IPS-20b (cell line): ENCODE results near the gene VWA1.

Experiments used
- H3K27ac ChIP-seq: one replicate; pipeline ENCODE4 v1.5.1; 2013; ENCODE audit warnings: low read length
- H3K27me3 ChIP-seq: 2 replicates; pipeline ENCODE4 v1.6.1; 2013; ENCODE audit warnings: mild to moderate bottlenecking, low read length, inconsistent platforms; ENCODE audit not compliant: insufficient read depth
- H3K36me3 ChIP-seq: 2 replicates; pipeline ENCODE4 v1.6.1; 2013; ENCODE audit warnings: low read depth, mild to moderate bottlenecking, inconsistent platforms, low read length, moderate library complexity; ENCODE audit not compliant: insufficient read depth
- H3K4me1 ChIP-seq: 2 replicates; pipeline ENCODE4 v1.6.1; 2013; ENCODE audit warnings: mild to moderate bottlenecking, control low read depth, inconsistent platforms, low read length, moderate library complexity; ENCODE audit not compliant: insufficient read depth
- H3K4me3 ChIP-seq: 2 replicates; pipeline ENCODE4 v1.5.1; 2013; ENCODE audit warnings: mild to moderate bottlenecking, low read length, inconsistent platforms
- H3K9ac ChIP-seq: 2 replicates; pipeline ENCODE4 v1.6.1; 2013; ENCODE audit warnings: low read depth, mild to moderate bottlenecking, inconsistent platforms, low read length, moderate library complexity
- H3K9me3 ChIP-seq: 2 replicates; pipeline ENCODE4 v1.6.1; 2013; ENCODE audit warnings: mild to moderate bottlenecking, low read depth, low read length, inconsistent platforms; ENCODE audit not compliant: insufficient read depth

VWA1 gene, protein sequence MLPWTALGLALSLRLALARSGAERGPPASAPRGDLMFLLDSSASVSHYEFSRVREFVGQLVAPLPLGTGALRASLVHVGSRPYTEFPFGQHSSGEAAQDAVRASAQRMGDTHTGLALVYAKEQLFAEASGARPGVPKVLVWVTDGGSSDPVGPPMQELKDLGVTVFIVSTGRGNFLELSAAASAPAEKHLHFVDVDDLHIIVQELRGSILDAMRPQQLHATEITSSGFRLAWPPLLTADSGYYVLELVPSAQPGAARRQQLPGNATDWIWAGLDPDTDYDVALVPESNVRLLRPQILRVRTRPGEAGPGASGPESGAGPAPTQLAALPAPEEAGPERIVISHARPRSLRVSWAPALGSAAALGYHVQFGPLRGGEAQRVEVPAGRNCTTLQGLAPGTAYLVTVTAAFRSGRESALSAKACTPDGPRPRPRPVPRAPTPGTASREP

DNA sequence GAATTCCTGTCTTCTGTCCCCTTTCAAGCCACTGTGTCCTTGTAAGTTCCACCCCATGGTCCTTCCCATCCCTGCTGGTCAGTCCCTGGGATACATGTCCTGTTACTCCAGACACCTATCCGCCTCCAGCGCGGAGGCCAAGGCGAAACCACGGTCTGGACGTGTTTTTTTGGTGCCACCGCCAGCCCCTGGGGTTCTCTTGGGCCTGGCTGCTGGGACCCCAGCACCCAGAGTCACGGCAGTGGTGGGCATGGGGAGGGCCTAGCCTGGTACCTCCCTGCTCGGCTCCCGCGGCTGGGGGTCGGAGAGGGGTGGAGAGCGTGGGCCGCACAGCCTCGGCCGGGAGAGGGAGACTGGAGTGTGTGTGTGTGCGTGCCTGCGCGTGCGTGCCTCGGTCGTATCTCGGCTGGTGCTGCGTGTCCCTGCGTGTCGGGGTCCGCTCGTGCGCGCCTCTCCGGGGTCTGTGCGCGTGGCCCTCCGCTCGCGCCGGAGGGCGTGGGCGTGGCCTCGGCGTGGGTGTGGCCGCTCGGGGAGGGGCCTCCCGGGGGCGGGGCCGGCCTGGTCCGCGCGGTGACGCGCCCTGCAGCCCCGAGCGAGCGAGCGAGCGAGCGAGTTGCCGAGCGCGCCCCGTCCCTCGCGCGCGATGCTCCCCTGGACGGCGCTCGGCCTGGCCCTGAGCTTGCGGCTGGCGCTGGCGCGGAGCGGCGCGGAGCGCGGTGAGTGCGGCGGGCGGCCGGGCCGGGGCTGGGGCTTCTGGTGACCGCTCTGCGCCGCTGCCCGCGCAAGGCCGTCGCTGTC, at the start of gene VWA1:
TSS of gene VWA1 (plus strand) at position 585 of the 798 bp plus-strand sequence. CDS start at position 644, 59 bp downstream.
- H3K4me1 ChIP-seq = peaks cover 23% of the 10 kb centered on the region
- H3K36me3 ChIP-seq = no peaks in the 10 kb centered on the region
- H3K4me3 ChIP-seq = peak within 1 kb of the TSS; percentile 71
- peaks cover 18% of the 10 kb centered on the region for H3K27me3 ChIP-seq
- H3K9me3 ChIP-seq = no peaks in the 10 kb centered on the region
- peak within 1 kb of the TSS; percentile 85 for H3K9ac ChIP-seq
- H3K27ac ChIP-seq = peak within 1 kb of the TSS; percentile 61

DNA sequence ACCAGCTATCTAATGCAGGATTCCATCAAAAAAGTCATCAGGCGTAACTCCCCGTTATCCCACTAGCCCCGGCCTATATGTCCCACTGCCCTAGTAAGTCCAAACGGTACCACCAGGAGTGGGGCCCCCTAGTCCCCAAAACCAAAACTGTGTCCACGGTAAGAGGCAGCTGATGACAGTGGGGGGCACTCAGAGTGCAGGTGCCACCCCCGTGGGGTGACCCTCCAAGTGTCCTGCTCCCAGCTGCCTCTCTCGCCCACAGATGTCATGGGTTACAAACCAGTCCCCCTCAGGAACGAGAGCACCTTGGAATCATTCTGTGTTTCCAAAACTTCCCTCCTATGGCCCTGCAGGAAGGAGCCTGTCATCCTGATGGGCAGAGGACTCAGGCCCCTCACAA, 49.6 kb upstream of the VWA1 start:
- H3K9me3 ChIP-seq = no peaks in the 10 kb centered on the region
- H3K4me1 ChIP-seq = no peaks in the 10 kb centered on the region
- no peak overlapping the region for H3K27ac ChIP-seq
- H3K9ac ChIP-seq = no peak overlapping the region
- H3K4me3 ChIP-seq = no peak overlapping the region
- peaks cover 59% of the 10 kb centered on the region for H3K36me3 ChIP-seq
- no peaks in the 10 kb centered on the region for H3K27me3 ChIP-seq

DNA sequence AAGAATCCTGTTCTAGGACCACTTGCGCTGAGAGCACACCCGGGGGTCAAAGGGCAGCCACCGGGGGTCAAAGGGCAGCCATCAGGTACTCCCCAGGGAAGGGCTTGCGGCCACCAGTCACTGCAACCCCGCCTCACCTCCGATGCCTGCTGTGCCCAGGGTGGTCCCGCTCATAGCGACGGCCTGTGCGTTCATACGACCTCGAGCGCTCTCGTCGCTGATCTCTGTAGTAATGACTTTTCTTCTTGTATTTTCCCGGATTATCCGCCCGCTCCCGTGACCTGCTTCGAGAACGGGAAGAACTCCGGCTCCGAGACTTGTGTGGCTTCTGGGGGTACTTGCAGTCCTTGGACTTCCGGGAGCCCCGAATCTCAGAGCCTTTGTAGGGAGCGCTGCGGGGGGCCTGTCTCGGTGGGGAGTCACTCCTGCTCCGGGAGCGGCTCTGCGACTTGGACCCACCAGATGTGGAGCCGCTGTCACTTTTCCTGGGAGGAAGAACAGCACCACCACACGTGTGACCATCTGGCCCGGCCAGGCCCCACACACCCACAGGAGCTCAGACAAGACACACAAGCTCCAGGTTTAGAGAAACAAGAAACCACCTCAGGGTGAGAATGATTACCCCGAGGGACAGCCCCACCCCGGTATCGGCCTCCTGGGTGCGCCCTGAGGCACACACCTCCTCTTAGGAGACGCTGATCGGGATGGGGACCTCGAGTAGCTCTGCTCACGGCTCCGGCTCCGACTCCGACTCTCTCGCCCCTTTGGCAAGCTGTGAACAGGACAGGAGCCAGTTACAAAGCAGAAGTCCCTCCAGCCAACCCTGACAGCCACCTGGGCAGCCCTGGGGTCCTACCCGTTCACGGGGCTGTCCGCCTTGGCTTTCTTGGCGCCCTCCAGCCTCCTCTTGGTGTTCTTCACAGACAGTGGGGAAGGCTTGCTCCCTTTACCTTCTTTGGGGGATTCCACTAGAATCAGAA, 48.1 kb upstream of the VWA1 start:
- Histone ChIP-seq H3K9me3 (no peaks in the 10 kb centered on the region), H3K36me3 (peaks cover 74% of the 10 kb centered on the region), H3K4me3 (no peak overlapping the region), H3K27me3 (no peaks in the 10 kb centered on the region), H3K9ac (no peak overlapping the region), H3K4me1 (no peaks in the 10 kb centered on the region), H3K27ac (no peak overlapping the region)

DNA sequence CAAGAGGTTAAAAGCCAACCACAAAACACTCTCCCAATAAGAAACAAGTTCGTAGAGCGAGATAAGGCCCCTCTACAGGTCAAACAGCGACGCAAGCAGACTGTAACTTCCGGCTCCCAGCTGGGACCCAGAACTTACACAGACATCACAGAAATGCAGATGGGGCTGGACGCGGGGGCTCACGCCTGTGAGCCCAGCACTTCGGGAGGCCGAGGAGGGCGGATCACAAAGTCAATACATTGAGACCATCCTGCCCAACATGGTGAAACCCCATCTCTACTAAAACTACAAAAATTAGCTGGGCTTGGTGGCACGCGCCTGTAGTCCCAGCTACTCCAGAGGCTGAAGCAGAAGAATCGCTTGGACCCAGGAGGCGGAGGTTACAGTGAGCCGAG, 47.4 kb upstream of the VWA1 start:
- no peaks in the 10 kb centered on the region for H3K4me1 ChIP-seq
- no peak overlapping the region for H3K9ac ChIP-seq
- no peak overlapping the region for H3K4me3 ChIP-seq
- H3K36me3 ChIP-seq = peaks cover 81% of the 10 kb centered on the region
- no peaks in the 10 kb centered on the region for H3K27me3 ChIP-seq
- H3K27ac ChIP-seq = no peak overlapping the region
- no peaks in the 10 kb centered on the region for H3K9me3 ChIP-seq

DNA sequence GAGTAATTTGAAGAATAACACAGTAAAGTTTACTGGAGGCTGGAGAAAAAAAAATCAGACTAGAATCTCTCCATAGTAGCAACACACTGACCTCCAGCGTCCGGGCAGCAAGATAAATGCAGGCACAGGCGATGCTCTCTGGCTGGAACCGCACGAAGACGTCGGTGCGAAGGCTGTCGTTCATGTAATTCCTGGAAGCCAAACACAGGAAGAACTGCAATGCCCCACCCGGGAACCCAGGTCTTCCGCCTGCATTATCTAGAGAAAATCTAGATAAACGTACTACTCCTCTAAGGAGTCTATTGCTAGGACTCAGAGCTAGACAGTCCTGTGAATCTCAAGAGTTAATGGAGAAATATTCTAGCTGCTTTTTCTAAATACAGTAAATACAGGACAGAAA, 44.8 kb upstream of the VWA1 start:
- H3K4me1 ChIP-seq = no peaks in the 10 kb centered on the region
- H3K4me3 ChIP-seq = no peak overlapping the region
- peaks cover 99% of the 10 kb centered on the region for H3K36me3 ChIP-seq
- no peaks in the 10 kb centered on the region for H3K27me3 ChIP-seq
- no peaks in the 10 kb centered on the region for H3K9me3 ChIP-seq
- H3K9ac ChIP-seq = no peak overlapping the region
- H3K27ac ChIP-seq = no peak overlapping the region

DNA sequence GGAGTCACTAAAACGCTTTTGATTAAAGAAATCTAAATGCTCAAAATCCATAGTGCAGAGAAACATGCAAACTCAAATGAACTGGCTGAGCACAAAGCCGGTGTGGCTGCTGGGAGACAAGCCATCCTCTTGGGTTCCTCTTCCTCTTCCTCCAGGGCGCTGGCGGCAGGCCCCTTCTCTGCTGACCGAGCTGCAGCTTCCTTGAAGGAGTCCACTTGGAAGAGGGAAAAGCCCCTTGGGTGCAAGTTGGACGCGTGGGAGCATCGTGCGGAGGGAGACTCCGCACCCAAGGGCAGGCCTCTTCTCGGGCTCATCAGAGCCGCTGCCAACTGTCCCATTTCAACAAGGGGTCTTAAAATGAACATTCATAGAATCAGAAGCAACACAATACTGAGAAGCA, 44.3 kb upstream of the VWA1 start:
- Histone ChIP-seq H3K9me3 (no peaks in the 10 kb centered on the region), H3K9ac (no peak overlapping the region), H3K27ac (no peak overlapping the region), H3K4me1 (no peaks in the 10 kb centered on the region), H3K36me3 (peaks cover 99% of the 10 kb centered on the region), H3K4me3 (no peak overlapping the region), H3K27me3 (no peaks in the 10 kb centered on the region)

DNA sequence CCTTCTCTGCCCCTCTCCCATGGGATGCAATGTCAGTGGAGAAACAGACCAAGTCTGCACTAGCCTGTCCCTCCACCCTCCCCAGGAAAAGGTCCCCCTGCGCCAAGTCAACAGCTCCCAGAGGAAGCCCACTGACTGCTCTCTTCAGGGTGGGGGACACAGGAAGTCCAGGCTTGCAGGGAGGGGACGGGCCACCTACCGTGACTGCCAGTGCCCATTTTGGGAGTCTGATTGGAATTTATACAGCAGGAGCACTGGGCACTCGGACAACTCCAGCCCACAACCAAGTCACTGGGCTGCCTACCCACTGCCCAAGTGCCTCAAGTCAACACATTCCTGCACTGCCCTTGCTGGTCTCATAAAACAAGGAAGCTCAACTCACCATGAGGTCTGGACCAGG, 42.5 kb upstream of the VWA1 start:
- H3K27me3 ChIP-seq = no peaks in the 10 kb centered on the region
- no peak overlapping the region for H3K9ac ChIP-seq
- H3K27ac ChIP-seq = no peak overlapping the region
- H3K4me3 ChIP-seq = no peak overlapping the region
- H3K4me1 ChIP-seq = no peaks in the 10 kb centered on the region
- H3K36me3 ChIP-seq = peaks cover 95% of the 10 kb centered on the region
- no peaks in the 10 kb centered on the region for H3K9me3 ChIP-seq

DNA sequence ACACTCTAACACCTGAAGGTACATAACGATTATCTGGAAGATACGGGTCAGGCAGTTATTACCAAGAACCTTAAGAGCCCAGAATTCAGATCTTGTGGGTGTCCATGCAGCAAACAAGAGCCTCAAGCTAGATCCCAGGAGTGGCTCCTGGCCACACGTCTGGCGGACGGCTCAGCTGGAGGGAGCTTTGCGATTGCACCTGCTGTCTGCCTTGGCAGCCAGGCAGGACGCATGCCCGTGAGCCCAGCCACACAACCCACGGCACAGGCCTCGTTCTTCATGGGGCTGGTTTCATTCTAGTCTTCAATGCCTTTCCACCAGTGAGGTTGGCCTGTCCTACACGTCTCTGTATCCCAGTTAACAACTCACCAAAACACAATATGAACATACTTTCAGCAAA, 42.1 kb upstream of the VWA1 start:
- H3K36me3 ChIP-seq = peaks cover 93% of the 10 kb centered on the region
- H3K4me1 ChIP-seq = 0 out of 2 replicates have a peak, but pooled peaks cover 2% of the 10 kb centered on the region
- H3K4me3 ChIP-seq = no peak overlapping the region
- no peak overlapping the region for H3K27ac ChIP-seq
- H3K9ac ChIP-seq = no peak overlapping the region
- no peaks in the 10 kb centered on the region for H3K9me3 ChIP-seq
- H3K27me3 ChIP-seq = no peaks in the 10 kb centered on the region

DNA sequence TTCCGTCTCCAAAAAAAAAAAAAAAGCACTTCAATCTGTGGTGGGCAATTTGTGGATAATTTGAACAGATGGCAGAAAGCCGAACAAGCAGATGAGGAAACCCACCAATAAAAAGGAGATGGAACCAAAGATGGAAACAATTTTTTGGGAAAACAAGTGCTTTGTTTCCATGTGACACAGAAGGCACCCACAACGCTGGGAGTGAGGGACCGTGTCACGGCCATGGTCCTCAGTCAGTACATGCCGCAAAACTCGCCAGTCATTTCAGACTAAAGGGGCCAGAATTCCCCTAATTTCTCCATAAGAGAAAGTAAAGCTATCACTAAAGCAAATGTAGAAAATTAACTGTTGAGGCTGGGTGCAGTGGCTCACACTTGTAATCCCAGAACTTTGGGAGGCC, 41.4 kb upstream of the VWA1 start:
- no peak overlapping the region for H3K27ac ChIP-seq
- H3K4me3 ChIP-seq = no peak overlapping the region
- H3K9ac ChIP-seq = no peak overlapping the region
- H3K27me3 ChIP-seq = no peaks in the 10 kb centered on the region
- H3K9me3 ChIP-seq = no peaks in the 10 kb centered on the region
- H3K4me1 ChIP-seq = 0 out of 2 replicates have a peak, but pooled peaks cover 2% of the 10 kb centered on the region
- peaks cover 86% of the 10 kb centered on the region for H3K36me3 ChIP-seq

DNA sequence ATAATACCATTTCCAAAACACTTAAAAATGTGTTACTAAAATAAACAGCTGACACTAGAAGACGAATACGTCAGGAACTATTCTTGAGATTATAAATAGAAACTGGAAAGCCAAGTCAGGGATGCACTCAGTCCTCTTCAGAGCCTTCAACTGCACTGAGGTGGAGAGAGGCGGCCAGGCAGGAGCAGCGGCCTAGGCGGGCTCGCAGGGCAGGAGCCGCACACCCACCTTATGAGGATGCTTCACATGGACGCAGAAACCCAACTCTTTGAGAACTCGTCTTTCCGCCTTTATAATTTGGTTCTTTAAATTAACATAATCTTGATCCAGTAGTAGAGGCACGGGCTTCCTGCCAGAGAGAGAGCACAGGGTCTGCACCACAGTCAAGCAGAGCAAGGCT, 40.3 kb upstream of the VWA1 start:
- H3K9me3 ChIP-seq = no peaks in the 10 kb centered on the region
- H3K27ac ChIP-seq = no peak overlapping the region
- peaks cover 76% of the 10 kb centered on the region for H3K36me3 ChIP-seq
- no peaks in the 10 kb centered on the region for H3K27me3 ChIP-seq
- H3K9ac ChIP-seq = no peak overlapping the region
- H3K4me3 ChIP-seq = no peak overlapping the region
- 0 out of 2 replicates have a peak, but pooled peaks cover 2% of the 10 kb centered on the region for H3K4me1 ChIP-seq

DNA sequence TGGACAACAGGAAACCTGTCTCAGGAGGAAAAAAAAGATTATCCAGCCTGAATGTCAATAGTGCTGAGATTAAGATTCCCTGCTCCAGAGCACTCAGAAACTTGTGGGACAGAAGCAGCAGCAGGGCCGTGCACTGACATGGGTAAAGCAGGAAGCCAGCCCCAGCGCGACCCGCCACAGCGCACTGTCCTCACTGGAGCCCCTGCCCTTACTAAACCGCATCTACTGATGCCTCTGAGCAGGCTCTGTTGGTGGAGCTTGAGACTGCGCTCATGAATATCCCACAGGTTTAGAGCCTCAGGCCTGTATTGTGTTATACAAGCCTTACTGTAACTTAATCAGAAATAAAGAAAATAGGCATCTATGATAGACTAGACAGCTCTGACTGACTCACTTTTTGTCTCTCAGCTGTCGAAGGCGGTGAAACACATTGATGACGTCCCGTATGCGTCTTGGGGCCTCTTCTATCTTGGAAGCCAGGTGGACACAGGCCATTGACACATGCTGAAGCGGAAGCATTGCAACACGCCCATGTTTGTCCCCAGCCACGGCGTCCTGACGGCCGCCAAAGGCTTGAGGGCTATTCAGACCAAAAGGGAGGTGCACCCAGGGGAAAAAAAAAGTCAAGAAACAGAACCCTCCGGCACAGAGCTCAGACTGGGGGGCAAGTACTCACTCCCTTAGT, 37.5 kb upstream of the VWA1 start:
- Histone ChIP-seq H3K4me3 (peak overlapping the region; percentile 99), H3K27me3 (no peaks in the 10 kb centered on the region), H3K9ac (peak overlapping the region; percentile 97), H3K27ac (no peak overlapping the region), H3K4me1 (peaks cover 11% of the 10 kb centered on the region), H3K9me3 (no peaks in the 10 kb centered on the region), H3K36me3 (peaks cover 75% of the 10 kb centered on the region)
